ENCODE data around the gene MYH10. TPM values are rescaled to one million over a fixed set of nuclear protein-coding genes. Genes with fewer than 3 reads are reported as not detected.

MYH10 gene
- total and polyA plus RNA-seq, 2 experiments from 2014 or later, result 46.8 to 69.5 TPM

DNA sequence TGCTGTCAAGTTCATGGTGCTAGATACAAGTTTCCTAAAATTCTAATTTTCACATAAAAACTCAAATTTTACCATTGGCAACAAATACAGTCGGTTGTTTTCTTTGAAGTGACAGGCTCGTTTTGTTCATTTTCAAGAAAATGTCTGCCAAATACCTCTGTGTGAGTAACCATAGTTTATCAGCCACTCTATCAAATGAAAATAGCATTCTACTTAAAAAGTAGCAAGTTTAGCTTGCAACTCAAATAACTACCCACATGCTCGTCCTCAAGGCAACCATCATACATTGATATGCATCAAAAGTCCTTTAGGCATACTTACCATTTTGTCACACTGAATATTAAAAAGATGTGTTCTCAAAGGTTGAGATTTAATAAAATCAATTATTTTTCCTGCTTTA is 11.7 kb downstream of the MYH10 start:
- Histone ChIP-seq H2AFZ (no peak overlapping the region), H3K9ac (no peak overlapping the region), H3K4me1 (ENCODE audit: insufficient read depth) (peaks cover 15% of the 10 kb centered on the region), H4K20me1 (ENCODE audit: insufficient read depth) (no peaks in the 10 kb centered on the region), H3F3A (ENCODE audit: insufficient read depth) (peaks cover 6% of the 10 kb centered on the region), H3K4me2 (ENCODE audit: unreplicated experiment) (no peak overlapping the region), H3K9me3 (ENCODE audit: low read depth) (no peaks in the 10 kb centered on the region), H3K27me3 (replicated peaks; ENCODE audit: insufficient read depth) (no peaks in the 10 kb centered on the region), H3K36me3 (ENCODE audit: low read depth) (0 out of 2 replicates have a peak, but pooled peaks cover 7% of the 10 kb centered on the region), H3K79me2 (ENCODE audit: insufficient read depth) (peaks cover 94% of the 10 kb centered on the region), H3K9me2 (ENCODE audit: insufficient read depth) (no peaks in the 10 kb centered on the region), H3K4me3 (no peak overlapping the region), H3K27ac (no peak overlapping the region)
- in situ Hi-C loops (cut with MboI), result no loop called here
- WGBS, 2 experiments (ENCODE audit: low coverage in 1 of 2, low lambda C conversion rate in 2 of 2, missing lambda C conversion rate in 2 of 2), result 84 to 85% methylated on average over 3 of the region's 3 CpGs
- TF ChIP-seq EZH2 (IDR thresholded peaks at IDR 0.05; ENCODE audit: insufficient read depth, poor library complexity, severe bottlenecking), result no peak
- no peak for TF ChIP-seq EZH2phosphoT487 (IDR thresholded peaks at IDR 0.05; ENCODE audit: insufficient read depth, low read depth)
- no peak for DNase-seq

DNA sequence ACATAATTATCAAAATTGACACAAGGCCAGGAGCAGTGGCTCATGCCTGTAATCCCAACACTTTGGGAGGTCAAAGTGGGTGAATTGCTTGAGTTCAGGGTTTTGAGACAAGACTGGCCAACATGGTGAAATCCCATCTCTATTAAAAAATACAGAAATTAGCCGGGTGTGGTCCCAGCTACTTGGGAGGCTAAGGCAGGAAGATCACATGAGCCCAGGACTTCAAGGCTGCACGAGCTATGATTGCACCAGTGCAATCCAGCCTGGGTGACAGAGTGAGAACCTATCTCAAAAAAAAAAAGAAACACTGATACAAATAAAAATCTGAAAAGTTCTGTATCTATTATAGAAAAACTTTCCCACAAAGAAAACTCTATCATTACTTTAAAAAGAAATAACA is 15.5 kb downstream of the MYH10 start:
- Histone ChIP-seq H3K9me3 (ENCODE audit: low read depth) (no peaks in the 10 kb centered on the region), H3K4me2 (ENCODE audit: unreplicated experiment) (no peak overlapping the region), H3K4me1 (ENCODE audit: insufficient read depth) (peaks cover 18% of the 10 kb centered on the region), H3F3A (ENCODE audit: insufficient read depth) (peaks cover 18% of the 10 kb centered on the region), H3K27me3 (replicated peaks; ENCODE audit: insufficient read depth) (no peaks in the 10 kb centered on the region), H2AFZ (no peak overlapping the region), H3K27ac (no peak overlapping the region), H3K9me2 (ENCODE audit: insufficient read depth) (no peaks in the 10 kb centered on the region), H3K36me3 (ENCODE audit: low read depth) (no peaks in the 10 kb centered on the region), H3K79me2 (ENCODE audit: insufficient read depth) (peaks cover 88% of the 10 kb centered on the region), H3K4me3 (no peak overlapping the region), H3K9ac (no peak overlapping the region), H4K20me1 (ENCODE audit: insufficient read depth) (no peaks in the 10 kb centered on the region)
- in situ Hi-C loops (cut with MboI), result no loop called here
- TF ChIP-seq EZH2phosphoT487 (IDR thresholded peaks at IDR 0.05; ENCODE audit: insufficient read depth, low read depth) (no peak), EZH2 (IDR thresholded peaks at IDR 0.05; ENCODE audit: insufficient read depth, poor library complexity, severe bottlenecking) (no peak)
- whole genome bisulfite sequencing, 2 experiments (ENCODE audit: low coverage in 1 of 2, low lambda C conversion rate in 2 of 2, missing lambda C conversion rate in 2 of 2), result 22 to 26% methylated on average over 2 of the region's 2 CpGs
- peak; percentile 28 for DNase-seq

DNA sequence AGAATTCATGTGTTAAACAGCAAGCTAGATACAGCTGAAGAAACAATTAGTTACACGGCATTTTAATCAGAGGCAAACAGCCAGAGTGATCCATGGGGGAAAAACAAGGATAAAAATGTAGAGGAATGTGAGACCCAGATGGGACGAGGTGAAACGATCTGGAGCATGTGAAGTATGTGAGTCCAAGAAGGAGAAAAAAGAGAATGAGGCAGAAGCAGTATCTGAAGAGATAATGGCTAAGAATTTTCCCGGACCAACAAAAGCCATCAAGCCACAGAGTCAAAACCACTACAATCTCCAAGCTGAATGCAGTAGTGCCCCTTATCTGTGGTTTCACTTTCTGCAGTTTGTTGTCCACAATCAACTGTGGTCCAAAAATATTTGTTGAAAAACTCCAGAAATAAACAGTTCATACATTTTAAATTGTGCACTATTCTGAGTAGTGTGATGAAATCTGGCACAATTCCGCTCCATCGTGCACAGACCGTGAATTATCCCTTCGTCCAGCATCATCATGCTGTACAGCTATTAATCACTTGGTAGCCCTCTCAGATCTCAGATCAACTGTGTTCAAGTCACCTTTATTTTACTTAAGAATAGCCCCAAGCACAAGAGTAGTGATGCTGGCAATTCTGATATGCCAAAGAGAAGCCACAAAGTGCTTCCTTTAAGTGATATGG is 18.8 kb downstream of the MYH10 start:
- Histone ChIP-seq H3K36me3 (ENCODE audit: low read depth) (no peaks in the 10 kb centered on the region), H3K9me3 (ENCODE audit: low read depth) (no peaks in the 10 kb centered on the region), H3K9ac (peak overlapping the region; percentile 79), H3K27ac (peak overlapping the region; percentile 87), H3K4me3 (peak overlapping the region; percentile 66), H2AFZ (peak overlapping the region; percentile 65), H3F3A (ENCODE audit: insufficient read depth) (peaks cover 18% of the 10 kb centered on the region), H3K4me1 (ENCODE audit: insufficient read depth) (peaks cover 18% of the 10 kb centered on the region), H3K27me3 (replicated peaks; ENCODE audit: insufficient read depth) (no peaks in the 10 kb centered on the region), H3K4me2 (ENCODE audit: unreplicated experiment) (peak overlapping the region; percentile 77), H3K79me2 (ENCODE audit: insufficient read depth) (peaks cover 90% of the 10 kb centered on the region), H4K20me1 (ENCODE audit: insufficient read depth) (no peaks in the 10 kb centered on the region), H3K9me2 (ENCODE audit: insufficient read depth) (no peaks in the 10 kb centered on the region)
- WGBS, 2 experiments (ENCODE audit: low coverage in 1 of 2, low lambda C conversion rate in 2 of 2, missing lambda C conversion rate in 2 of 2), result 14% methylated on average over 8 of the region's 8 CpGs
- in situ Hi-C loops (cut with MboI), result no loop called here
- TF ChIP-seq EZH2 (IDR thresholded peaks at IDR 0.05; ENCODE audit: insufficient read depth, poor library complexity, severe bottlenecking) (no peak), EZH2phosphoT487 (IDR thresholded peaks at IDR 0.05; ENCODE audit: insufficient read depth, low read depth) (no peak)
- peak; percentile 57 for DNase-seq

DNA sequence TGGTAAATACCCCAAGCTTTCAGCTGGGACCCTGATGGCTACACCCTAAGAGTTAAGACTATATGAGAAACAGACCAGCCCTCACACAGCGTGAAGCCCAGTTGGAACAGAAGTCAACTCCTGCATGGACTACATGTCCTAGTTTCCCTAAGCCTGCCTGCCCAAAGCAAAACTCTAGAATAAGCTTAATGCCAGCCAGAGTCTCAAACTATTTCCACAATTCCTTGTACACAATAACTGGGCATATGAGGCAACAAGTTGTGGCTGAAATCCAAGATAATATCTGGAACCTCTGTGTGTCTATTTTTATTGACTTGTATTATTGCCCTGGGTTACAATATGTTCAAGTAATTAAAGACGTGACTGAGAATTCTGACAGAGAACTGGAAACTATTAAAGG is 19.4 kb downstream of the MYH10 start:
- H3K27ac ChIP-seq, result peak overlapping the region; percentile 87
- no peaks in the 10 kb centered on the region for H3K9me2 ChIP-seq (ENCODE audit: insufficient read depth)

More for the DNA sequence above, 19.4 kb downstream of the MYH10 start:
- Histone ChIP-seq H3K9ac (peak overlapping the region; percentile 79), H3K9me3 (ENCODE audit: low read depth) (no peaks in the 10 kb centered on the region), H3F3A (ENCODE audit: insufficient read depth) (peaks cover 18% of the 10 kb centered on the region), H3K79me2 (ENCODE audit: insufficient read depth) (peaks cover 91% of the 10 kb centered on the region), H3K4me2 (ENCODE audit: unreplicated experiment) (peak overlapping the region; percentile 77), H2AFZ (peak overlapping the region; percentile 65), H3K27me3 (replicated peaks; ENCODE audit: insufficient read depth) (no peaks in the 10 kb centered on the region), H3K4me3 (peak overlapping the region; percentile 66), H3K4me1 (ENCODE audit: insufficient read depth) (peaks cover 18% of the 10 kb centered on the region), H3K36me3 (ENCODE audit: low read depth) (no peaks in the 10 kb centered on the region), H4K20me1 (ENCODE audit: insufficient read depth) (no peaks in the 10 kb centered on the region)
- no peak for TF ChIP-seq EZH2 (IDR thresholded peaks at IDR 0.05; ENCODE audit: insufficient read depth, poor library complexity, severe bottlenecking)
- no peak for TF ChIP-seq EZH2phosphoT487 (IDR thresholded peaks at IDR 0.05; ENCODE audit: insufficient read depth, low read depth)
- in situ Hi-C loops (cut with MboI), result no loop called here
- WGBS, 2 experiments (ENCODE audit: low coverage in 1 of 2, low lambda C conversion rate in 2 of 2, missing lambda C conversion rate in 2 of 2), result 8 to 17% methylated on average over 2 of the region's 2 CpGs
- peak; percentile 73 for DNase-seq
